Measurements from ENCODE around the gene PAPLN. TPM values are rescaled to one million over a fixed set of nuclear protein-coding genes. Genes with fewer than 3 reads are reported as not detected.

Gene PAPLN
- total and polyA plus RNA-seq, 11 donors = 0.30 to 10.3 (median 1.4) TPM

GRCh38 chr14:73243341-73243740 is 6.0 kb downstream of the PAPLN start:
- no peak for DNase-seq
- H3K27ac ChIP-seq = peak overlapping the region in 1 of 12 donors; percentile 46
- TF ChIP-seq CTCF (IDR thresholded peaks at IDR 0.05) (no peak), POLR2A (IDR thresholded peaks at IDR 0.05) (no peak)

GRCh38 chr14:73243748-73244147 is 6.4 kb downstream of the PAPLN start:
- DNase-seq (no peak), ATAC-seq (no peak)
- TF ChIP-seq CTCF (IDR thresholded peaks at IDR 0.05) = no peak
- TF ChIP-seq POLR2A (IDR thresholded peaks at IDR 0.05) = no peak
- Histone ChIP-seq H3K27me3 (peaks cover 0 to 52% (median 18%) of the 10 kb centered on the region in 9 donors), H3K9me3 (no peaks in the 10 kb centered on the region), H3K4me1 (peaks cover 0 to 57% (median 17%) of the 10 kb centered on the region in 12 donors), H3K27ac (no peak overlapping the region), H3K36me3 (no peaks in the 10 kb centered on the region), H3K4me3 (no peak overlapping the region)
- WGBS, 4 donors = 93 to 100% (median 96%) methylated on average over 2 of the region's 2 CpGs
- intact Hi-C loops (cut with DNase I) = no loop called here

More at GRCh38 chr14:73243341-73243740, 6.0 kb downstream of the PAPLN start:
- Histone ChIP-seq H3K27me3 (peaks cover 0 to 56% (median 22%) of the 10 kb centered on the region in 9 donors), H3K4me3 (no peak overlapping the region), H3K9me3 (no peaks in the 10 kb centered on the region), H3K36me3 (no peaks in the 10 kb centered on the region), H3K4me1 (peaks cover 0 to 61% (median 18%) of the 10 kb centered on the region in 12 donors)
- WGBS, 4 donors = 67 to 90% (median 83%) methylated on average over 3 of the region's 3 CpGs
- intact Hi-C loops (cut with DNase I) = no loop called here
- no peak for ATAC-seq

- Histone ChIP-seq H3K4me3 (peak overlapping the region in 3 of 12 donors; percentile 53 to 66 (median 65)), H3K27me3 (peaks cover 0 to 44% (median 17%) of the 10 kb centered on the region in 9 donors), H3K9me3 (no peaks in the 10 kb centered on the region), H3K36me3 (no peaks in the 10 kb centered on the region), H3K27ac (no peak overlapping the region), H3K4me1 (peaks cover 0 to 47% (median 10%) of the 10 kb centered on the region in 12 donors)
- TF ChIP-seq POLR2A (IDR thresholded peaks at IDR 0.05) (no peak), CTCF (IDR thresholded peaks at IDR 0.05) (no peak)
- WGBS, 4 donors = 79 to 90% (median 85%) methylated on average over 13 to 14 of the region's 14 CpGs
- intact Hi-C loops (cut with DNase I) = no loop called here
- DNase-seq (peak in 1 of 5 donors; percentile 7), ATAC-seq (no peak)
These were observed 7.4 kb downstream of the PAPLN start for GRCh38 chr14:73244541-73245290.

- Histone ChIP-seq H3K36me3 (no peaks in the 10 kb centered on the region), H3K4me1 (peaks cover 0 to 37% (median 5%) of the 10 kb centered on the region in 12 donors), H3K27me3 (peaks cover 0 to 36% (median 10%) of the 10 kb centered on the region in 9 donors), H3K9me3 (no peaks in the 10 kb centered on the region), H3K27ac (peak overlapping the region in 2 of 12 donors; percentile 24 to 34), H3K4me3 (peak overlapping the region; percentile 22 to 66 (median 52))
- 8 to 28% (median 12%) methylated on average over 16 to 64 of the region's 64 CpGs for WGBS, 4 donors
- TF ChIP-seq POLR2A (IDR thresholded peaks at IDR 0.05) = no peak
- TF ChIP-seq CTCF (IDR thresholded peaks at IDR 0.05) = no peak
- DNase-seq (peak; percentile 59 to 85 (median 67)), ATAC-seq (peak in 3 of 4 donors; percentile 82 to 92 (median 85))
- intact Hi-C loops (cut with DNase I) = no loop called here
These were observed 8.4 kb downstream of the PAPLN start for GRCh38 chr14:73245480-73246325.
